Measurements from ENCODE around the gene AP3B1. TPM values are rescaled to one million over a fixed set of nuclear protein-coding genes. Genes with fewer than 3 reads are reported as not detected.

AP3B1 gene
- polyA plus RNA-seq, 3 donors, result 20.3 to 39.8 (median 24.9) TPM

- H3K27me3 ChIP-seq (ENCODE audit: control insufficient read depth in 2 of 2, insufficient read depth in 2 of 2, low read length in 2 of 2), result no peaks in the 10 kb centered on the region
- peaks cover 0 to 7% (median 4%) of the 10 kb centered on the region in 3 donors for H3K27me3 Mint-ChIP-seq (ENCODE audit: low read depth in 3 of 3)
- no CpG with 5 or more reads among the region's 1 CpG for WGBS (ENCODE audit: insufficient coverage)
These were observed 14.2 kb upstream of the AP3B1 start for GRCh38 chr5:78308703-78309102.

GRCh38 chr5:78300464-78301045 lies 6.1 kb upstream of the AP3B1 start:
- Histone ChIP-seq H3K79me2 (ENCODE audit: insufficient read depth, low read length) (no peaks in the 10 kb centered on the region), H3K4me1 (ENCODE audit: control insufficient read depth in 1 of 2, insufficient read depth in 2 of 2, low read length in 2 of 2) (peaks cover 4 to 5% of the 10 kb centered on the region in 2 donors), H4K20me1 (ENCODE audit: insufficient read depth, low read length) (no peaks in the 10 kb centered on the region), H3K4me2 (replicated peaks; ENCODE audit: extremely low read depth, low read length, poor library complexity, severe bottlenecking) (no peak overlapping the region), H3K4me3 (replicated peaks in 1 of 3; ENCODE audit: low read depth in 2 of 3, low read length in 3 of 3) (no peak overlapping the region), H2AFZ (ENCODE audit: insufficient read depth, low read depth, low read length, poor library complexity, severe bottlenecking) (no peak overlapping the region), H3K9me3 (replicated peaks in 1 of 2; ENCODE audit: control insufficient read depth in 1 of 2, insufficient read depth in 1 of 2, low read length in 2 of 2) (no peaks in the 10 kb centered on the region), H3K27me3 (ENCODE audit: control insufficient read depth in 2 of 2, insufficient read depth in 2 of 2, low read length in 2 of 2) (peaks cover 0 to 6% of the 10 kb centered on the region in 2 donors), H3K9ac (ENCODE audit: insufficient read depth, low read length, poor library complexity, severe bottlenecking) (no peak overlapping the region), H3K36me3 (replicated peaks in 1 of 2; ENCODE audit: control insufficient read depth in 1 of 2, insufficient read depth in 2 of 2, low read length in 2 of 2) (no peaks in the 10 kb centered on the region), H3K27ac (ENCODE audit: low read depth in 1 of 2, low read length in 2 of 2) (no peak overlapping the region)
- Mint-ChIP-seq H3K27me3 (ENCODE audit: low read depth in 3 of 3) (peaks cover 4 to 8% (median 8%) of the 10 kb centered on the region in 3 donors), H3K9me3 (peaks cover 0 to 2% (median 0%) of the 10 kb centered on the region in 7 donors), H3K36me3 (no peaks in the 10 kb centered on the region), H3K4me1 (peaks cover 9% of the 10 kb centered on the region), H3K27ac (no peak overlapping the region), H3K4me3 (no peak overlapping the region)
- DNase-seq, result peak in 1 of 3 donors; percentile 13
- 40% methylated on average over 1 of the region's 2 CpGs for WGBS (ENCODE audit: insufficient coverage)
- peak; percentile 67 for TF ChIP-seq CTCF (IDR thresholded peaks at IDR 0.05)
- intact Hi-C loops (cut with micrococcal nuclease), result no loop called here

More at GRCh38 chr5:78308703-78309102, 14.2 kb upstream of the AP3B1 start:
- Mint-ChIP-seq H3K36me3 (no peaks in the 10 kb centered on the region), H3K9me3 (peaks cover 0 to 5% (median 0%) of the 10 kb centered on the region in 7 donors), H3K27ac (no peak overlapping the region), H3K4me1 (no peaks in the 10 kb centered on the region), H3K4me3 (no peak overlapping the region)
- DNase-seq, result no peak
- no peaks in the 10 kb centered on the region for H3K4me1 ChIP-seq (ENCODE audit: control insufficient read depth in 1 of 2, insufficient read depth in 2 of 2, low read length in 2 of 2)
- H3K27ac ChIP-seq (ENCODE audit: low read depth in 1 of 2, low read length in 2 of 2), result no peak overlapping the region
- TF ChIP-seq CTCF (IDR thresholded peaks at IDR 0.05), result no peak
- no peak overlapping the region for H3K9ac ChIP-seq (ENCODE audit: insufficient read depth, low read length, poor library complexity, severe bottlenecking)
- no peaks in the 10 kb centered on the region for H3K36me3 ChIP-seq (replicated peaks in 1 of 2; ENCODE audit: control insufficient read depth in 1 of 2, insufficient read depth in 2 of 2, low read length in 2 of 2)
- intact Hi-C loops (cut with micrococcal nuclease), result no loop called here
- no peaks in the 10 kb centered on the region for H3K79me2 ChIP-seq (ENCODE audit: insufficient read depth, low read length)
- no peak overlapping the region for H3K4me3 ChIP-seq (replicated peaks in 1 of 3; ENCODE audit: low read depth in 2 of 3, low read length in 3 of 3)
- H3K4me2 ChIP-seq (replicated peaks; ENCODE audit: extremely low read depth, low read length, poor library complexity, severe bottlenecking), result no peak overlapping the region
- no peaks in the 10 kb centered on the region for H4K20me1 ChIP-seq (ENCODE audit: insufficient read depth, low read length)
- no peak overlapping the region for H2AFZ ChIP-seq (ENCODE audit: insufficient read depth, low read depth, low read length, poor library complexity, severe bottlenecking)
- no peaks in the 10 kb centered on the region for H3K9me3 ChIP-seq (replicated peaks in 1 of 2; ENCODE audit: control insufficient read depth in 1 of 2, insufficient read depth in 1 of 2, low read length in 2 of 2)
